HG02852 (cell line): ENCODE data around the gene AMH.

Source experiments
- ATAC-seq: cut with Tn5 transposase; IDR thresholded peaks from one replicate; pipeline ENCODE4 v1.9.1; 2021; ENCODE audit warnings: mild to moderate bottlenecking, moderate library complexity; ENCODE audit not compliant: unreplicated experiment

The AMH gene

DNA sequence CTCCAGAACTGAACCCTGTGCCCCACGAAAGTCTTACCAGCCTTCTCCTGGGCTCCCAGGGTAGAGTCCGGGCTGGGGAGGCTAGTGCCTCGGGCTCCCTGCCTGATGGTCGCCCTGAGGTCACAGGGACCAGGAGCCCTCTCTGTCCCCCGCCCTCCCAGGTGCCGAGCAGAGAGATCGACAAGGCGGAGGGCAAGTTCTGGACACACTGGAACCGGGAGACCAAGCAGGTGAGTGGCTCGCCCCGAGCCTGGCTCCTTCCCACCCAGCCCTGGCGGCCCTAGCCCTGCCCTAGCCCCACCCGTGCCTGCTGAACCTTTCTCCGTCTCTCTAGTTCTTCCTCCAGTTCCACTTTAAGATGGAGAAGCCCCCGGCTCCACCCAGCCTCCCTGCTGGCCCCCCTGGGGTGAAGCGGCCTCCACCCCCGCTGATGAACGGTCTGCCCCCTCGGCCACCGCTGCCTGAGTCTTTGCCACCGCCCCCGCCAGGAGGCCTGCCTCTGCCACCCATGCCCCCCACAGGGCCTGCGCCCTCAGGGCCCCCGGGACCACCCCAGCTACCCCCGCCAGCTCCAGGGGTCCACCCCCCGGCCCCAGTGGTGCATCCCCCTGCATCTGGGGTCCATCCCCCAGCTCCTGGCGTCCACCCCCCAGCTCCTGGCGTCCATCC is 1.6 kb upstream of the AMH start:
- no peak for ATAC-seq

DNA sequence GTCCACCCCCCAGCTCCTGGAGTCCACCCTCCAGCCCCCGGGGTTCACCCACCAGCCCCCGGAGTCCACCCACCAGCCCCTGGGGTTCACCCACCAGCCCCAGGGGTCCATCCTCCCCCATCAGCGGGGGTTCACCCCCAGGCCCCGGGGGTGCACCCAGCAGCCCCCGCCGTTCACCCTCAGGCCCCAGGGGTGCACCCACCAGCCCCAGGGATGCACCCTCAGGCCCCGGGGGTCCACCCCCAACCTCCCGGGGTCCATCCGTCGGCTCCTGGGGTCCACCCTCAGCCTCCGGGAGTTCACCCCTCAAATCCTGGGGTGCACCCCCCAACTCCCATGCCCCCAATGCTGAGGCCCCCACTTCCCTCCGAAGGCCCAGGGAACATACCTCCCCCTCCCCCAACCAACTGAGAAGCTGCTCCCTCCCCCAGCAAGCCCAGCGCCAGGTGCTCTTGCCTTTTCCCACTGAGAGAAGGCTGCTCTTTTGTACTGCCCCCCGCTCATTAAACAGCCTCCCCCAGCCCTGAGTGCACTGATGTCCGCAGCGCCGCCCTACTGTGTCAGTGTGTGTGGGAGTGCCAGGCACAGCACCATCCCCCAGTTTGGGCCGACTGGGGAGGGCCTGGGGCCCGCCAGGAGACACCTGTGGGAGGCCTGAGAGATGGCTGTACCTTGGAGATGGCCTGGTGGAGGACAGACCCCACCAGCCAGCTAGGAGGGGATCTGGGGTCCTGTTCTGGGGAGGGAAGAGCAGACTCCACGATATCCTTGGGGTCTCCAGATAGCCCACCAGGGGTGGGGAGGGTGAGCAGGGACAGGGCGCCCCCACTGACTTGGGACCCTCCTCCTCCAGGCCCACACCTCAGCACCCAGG is 750 bp upstream of the AMH start:
- ATAC-seq = no peak

DNA sequence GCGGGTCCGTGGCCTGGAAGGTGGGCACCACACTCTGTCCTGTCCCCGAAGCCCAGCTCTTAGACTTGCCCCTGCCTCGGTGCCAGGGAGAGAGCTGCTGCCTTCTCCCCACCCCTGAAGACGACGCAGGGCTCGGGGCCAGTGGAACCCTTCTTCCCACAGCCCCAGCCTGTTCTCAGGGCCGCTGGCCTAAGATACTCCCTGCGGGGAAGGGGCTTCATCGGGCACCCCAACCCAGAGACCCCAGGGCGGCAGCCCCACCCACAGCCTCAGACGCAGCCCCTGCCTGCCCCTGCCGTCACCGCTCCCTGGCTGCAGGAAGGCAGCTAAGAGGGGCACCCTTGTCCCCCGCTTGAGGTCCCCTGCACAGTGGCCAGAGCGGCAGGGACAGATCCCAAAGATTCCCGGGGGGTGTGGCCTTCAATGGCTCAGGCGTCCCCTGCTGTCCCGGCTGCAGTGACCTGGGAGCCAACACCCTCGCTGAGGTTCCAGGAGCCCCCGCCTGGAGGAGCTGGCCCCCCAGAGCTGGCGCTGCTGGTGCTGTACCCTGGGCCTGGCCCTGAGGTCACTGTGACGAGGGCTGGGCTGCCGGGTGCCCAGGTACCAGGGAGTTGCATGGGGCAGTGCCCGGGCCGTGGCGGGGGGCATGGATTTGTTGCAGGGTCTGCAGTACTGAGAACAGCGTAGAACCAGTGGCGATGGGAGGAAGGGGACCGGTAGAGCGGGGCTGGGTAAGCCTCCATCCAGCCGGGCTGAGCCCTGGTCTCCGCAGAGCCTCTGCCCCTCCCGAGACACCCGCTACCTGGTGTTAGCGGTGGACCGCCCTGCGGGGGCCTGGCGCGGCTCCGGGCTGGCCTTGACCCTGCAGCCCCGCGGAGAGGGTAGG is 1.0 kb downstream of the AMH start:
- no peak for ATAC-seq

DNA sequence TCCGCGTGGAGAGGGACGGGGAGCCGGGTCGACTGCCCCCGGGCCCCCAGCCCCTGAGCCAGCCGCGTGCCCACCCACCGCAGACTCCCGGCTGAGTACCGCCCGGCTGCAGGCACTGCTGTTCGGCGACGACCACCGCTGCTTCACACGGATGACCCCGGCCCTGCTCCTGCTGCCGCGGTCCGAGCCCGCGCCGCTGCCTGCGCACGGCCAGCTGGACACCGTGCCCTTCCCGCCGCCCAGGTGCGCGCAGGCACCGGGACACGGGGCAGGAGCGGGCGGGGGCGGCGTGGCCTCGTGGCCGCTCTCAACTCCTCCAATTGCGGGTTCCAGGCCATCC is 1.6 kb downstream of the AMH start:
- no peak for ATAC-seq

DNA sequence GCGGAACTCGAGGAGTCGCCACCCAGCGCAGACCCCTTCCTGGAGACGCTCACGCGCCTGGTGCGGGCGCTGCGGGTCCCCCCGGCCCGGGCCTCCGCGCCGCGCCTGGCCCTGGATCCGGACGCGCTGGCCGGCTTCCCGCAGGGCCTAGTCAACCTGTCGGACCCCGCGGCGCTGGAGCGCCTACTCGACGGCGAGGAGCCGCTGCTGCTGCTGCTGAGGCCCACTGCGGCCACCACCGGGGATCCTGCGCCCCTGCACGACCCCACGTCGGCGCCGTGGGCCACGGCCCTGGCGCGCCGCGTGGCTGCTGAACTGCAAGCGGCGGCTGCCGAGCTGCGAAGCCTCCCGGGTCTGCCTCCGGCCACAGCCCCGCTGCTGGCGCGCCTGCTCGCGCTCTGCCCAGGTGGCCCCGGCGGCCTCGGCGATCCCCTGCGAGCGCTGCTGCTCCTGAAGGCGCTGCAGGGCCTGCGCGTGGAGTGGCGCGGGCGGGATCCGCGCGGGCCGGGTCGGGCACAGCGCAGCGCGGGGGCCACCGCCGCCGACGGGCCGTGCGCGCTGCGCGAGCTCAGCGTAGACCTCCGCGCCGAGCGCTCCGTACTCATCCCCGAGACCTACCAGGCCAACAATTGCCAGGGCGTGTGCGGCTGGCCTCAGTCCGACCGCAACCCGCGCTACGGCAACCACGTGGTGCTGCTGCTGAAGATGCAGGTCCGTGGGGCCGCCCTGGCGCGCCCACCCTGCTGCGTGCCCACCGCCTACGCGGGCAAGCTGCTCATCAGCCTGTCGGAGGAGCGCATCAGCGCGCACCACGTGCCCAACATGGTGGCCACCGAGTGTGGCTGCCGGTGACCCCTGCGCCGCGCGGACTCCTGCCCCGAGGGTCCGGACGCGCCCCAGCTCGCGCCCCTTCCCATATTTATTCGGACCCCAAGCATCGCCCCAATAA is 2.3 kb downstream of the AMH start:
- ATAC-seq = no peak

DNA sequence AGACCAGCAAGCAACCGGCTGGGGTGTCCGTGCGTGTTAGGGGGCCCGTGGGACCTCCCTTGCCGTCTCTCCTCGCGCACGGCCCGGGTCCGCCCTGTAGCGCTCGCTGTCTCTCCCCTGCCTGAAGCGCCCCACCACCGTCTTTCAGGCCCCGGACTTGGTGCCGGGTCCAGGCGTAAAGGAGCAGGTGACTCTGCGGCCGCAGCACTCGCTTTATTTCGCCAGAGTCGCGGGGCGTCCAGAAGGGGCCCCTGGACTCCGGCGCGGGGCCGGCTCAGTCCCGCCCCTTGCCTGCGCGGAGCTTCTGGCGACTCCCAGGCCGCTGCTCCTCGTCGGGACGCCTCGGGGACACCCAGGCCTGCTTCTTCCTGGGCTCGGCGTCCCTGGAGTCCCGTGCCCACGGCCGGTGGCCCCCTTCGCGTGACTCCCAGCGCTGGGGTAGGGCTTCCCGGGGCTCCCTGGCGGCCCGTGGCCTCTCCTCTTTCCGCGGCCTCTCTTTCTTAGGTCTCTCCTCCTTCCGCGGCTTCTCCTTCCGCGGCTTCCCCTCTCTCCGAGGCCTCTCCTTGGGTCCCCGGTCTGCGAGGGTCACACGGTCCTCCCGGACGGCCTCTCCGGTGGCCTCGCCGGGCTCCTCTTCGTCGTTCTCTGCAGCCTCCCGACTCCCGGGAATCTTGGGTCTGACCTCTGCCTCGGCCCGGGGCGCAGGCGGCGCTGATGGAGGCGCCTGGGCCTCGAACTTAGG is 3.1 kb downstream of the AMH start:
- no peak for ATAC-seq

DNA sequence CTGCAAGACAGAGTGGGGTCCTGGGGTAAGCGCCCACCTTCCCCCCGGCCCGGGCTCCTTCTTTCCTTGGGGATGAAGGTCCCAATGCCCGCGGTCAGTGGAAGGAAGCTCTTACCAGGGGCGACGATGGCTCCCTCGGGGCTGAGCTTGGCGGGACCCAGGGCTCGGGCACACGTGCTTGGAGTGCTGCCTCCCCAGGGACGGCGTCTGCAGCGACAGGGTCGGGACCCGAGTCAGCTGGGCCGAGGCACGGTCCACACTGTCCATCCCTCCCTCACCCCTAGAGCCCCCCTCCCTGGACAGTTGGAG is 3.6 kb downstream of the AMH start:
- ATAC-seq = no peak

DNA sequence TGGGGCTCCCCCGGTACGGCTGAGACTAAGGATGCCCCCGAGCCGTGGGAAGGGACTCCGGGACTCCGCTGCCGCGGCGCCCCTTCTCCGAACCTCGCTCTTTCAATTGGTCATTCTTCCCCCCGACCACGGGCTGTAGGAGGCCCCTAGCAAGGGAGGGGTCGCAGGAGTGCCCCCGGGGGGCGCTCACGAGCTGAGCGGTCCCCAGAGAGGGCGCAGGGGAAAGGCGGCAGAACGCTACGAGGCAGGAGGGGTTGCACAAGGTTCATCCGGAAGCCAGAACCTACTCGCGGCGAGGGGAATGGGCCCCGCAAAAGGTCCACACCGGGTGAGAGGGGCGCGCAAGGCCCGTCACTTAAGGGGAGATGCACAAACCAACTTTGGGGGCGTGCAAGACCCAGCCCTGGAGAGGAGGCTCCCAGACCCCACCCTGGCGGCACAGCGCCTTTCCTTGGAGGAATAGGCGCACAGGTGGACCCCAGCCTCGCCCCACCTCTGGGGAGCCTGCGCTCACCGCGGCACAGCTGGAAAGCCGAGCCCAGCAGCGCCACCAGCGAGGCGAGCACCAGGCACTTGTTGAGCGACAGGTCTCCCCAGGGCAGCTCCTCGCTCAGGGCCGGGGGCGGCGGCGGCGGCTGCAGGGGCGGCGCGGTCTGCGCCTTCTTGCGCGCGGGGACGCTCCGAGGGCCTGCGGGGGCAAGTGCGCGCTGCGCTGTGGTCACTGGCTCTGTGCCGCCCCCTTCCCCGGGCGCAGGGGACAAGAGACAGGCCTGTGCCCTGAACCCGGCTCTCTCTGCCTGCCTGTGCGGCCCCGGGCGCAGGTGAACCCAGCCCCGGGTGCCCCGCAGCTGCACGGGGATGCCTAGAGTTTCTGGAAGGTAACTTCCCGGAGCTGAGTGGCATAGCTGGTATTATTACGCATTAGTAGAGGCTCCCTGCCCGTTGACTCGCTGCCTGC is 4.3 kb downstream of the AMH start:
- no peak for ATAC-seq

DNA sequence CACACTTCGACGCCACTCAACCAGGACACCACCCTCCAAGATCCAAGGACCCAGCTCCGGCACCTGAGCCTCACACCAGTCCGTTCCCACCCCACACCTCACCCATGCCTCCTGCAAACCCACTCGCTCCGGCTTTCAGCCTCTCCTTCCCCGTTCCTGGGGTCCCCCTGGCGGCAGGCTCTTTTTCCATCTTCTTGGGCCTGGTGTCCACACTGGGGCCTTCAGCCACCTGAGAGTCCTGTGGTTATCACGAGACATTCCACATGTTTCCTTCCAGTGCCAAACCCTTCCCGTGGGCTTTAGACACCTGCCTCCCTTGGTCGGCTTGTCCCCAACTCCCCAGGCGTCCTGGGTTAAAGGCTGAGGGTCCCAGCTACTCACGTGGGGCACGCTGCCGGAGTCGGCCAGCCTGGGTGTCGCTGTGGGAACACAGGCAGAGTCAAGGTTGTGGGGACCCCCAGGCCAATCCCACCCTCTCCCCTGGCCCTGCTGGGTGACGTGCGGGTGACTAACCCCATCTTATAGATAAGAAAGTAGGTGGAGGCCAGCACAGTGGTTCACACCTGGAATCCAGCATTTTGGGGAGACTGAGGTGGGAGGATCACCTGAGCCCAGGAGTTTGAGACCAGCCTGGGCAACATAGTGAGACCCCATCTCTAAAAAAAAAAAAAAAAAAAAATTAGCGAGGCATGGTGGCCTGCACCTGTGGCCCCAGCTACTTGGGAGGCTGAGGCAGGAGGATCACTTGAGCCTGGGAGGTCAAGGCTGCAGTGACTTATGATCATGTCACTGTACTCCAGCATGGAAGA is 5.1 kb downstream of the AMH start:
- no peak for ATAC-seq

DNA sequence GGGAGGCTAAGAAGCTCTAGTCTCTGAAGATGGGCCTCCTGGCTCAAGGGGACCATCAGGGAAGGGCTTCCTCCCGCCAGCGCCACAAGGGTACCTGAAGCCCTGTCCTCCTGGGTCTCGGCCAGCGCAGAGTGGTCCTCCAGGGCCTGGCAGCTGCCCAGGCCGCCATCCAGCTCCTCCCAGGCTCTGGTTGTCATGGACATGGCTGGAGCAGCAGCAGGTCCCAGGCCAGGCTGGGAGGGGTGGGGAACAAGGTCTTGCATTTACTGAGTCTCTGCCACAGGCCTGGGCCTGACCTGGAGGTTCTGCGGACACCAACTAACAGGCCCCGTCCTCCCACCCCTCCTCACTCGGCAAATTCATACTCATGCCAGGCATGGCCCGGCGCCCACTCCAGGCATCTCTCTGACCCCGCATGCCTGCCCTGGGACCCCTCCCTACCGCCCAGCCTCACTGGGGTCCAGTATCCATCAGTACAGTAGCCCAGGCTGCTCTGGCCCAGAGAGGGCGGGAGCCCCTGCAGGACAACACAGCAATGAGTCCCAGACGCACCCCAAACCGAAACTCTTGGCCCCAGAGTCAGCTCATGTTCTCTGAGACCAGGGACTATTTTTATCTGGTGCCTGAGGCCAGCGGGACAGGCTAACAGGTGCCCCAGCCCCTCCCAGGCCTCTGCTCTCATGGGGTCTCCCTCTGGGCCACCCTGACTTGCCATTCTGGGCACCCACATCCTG is 6.2 kb downstream of the AMH start:
- no peak for ATAC-seq

DNA sequence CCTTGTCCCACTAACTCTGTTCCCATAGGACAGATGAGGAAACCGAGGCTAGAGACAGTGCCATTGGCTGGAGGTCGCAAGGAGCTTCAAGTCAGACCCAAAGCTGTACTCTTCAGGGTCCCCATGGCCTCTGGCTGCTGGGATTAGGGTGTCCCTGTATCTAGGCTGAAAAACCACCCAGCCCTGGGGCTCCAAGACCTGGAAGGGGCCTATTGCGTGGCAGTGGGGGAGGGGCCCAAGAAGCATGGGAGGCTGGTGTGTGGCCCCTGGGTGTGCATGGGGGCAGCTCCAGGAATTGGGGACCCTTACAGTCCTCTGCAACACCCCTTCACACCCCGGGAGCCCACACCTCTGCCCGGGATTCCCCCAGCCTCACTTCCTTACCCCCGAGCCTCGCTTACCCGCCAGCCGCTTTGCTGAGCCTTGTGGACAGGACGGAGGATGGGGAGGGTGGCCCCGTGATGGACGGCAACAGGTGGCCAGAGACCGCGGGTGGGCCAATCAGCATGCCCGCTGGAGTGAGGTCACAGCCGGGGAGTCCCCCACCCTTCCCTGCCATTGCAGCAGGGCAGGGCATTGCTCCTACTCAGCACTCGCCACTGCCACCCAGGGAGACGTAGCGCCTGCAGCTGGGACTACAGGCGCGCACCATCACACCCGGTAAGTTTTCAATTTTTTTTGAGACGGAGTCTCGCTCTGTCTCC is 7.0 kb downstream of the AMH start, which contains the start of gene JSRP1:
Gene JSRP1 (minus strand): TSS at position 436 of the 704 bp plus-strand sequence. CDS start 1,103 bp downstream, outside the sequence.
- no peak for ATAC-seq

DNA sequence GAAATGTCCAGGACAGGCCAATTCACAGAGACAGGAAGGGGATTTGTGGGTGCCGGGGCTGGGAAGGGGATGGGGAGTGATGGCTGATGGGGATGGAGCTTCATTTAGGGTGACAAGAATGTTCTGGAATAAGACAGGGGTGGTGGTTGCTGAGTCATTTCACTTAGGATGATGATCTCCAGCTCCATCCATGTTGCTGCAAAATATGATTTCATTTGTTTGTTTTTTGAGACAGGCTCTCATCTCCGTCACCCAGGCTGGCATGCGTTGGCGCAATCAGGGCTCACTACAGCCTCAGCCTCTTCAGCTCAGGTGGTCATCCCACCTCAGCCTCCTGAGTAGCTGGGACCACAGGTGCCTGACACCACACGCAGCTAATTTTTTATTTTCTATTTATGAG is 10.2 kb downstream of the AMH start:
- ATAC-seq = no peak

DNA sequence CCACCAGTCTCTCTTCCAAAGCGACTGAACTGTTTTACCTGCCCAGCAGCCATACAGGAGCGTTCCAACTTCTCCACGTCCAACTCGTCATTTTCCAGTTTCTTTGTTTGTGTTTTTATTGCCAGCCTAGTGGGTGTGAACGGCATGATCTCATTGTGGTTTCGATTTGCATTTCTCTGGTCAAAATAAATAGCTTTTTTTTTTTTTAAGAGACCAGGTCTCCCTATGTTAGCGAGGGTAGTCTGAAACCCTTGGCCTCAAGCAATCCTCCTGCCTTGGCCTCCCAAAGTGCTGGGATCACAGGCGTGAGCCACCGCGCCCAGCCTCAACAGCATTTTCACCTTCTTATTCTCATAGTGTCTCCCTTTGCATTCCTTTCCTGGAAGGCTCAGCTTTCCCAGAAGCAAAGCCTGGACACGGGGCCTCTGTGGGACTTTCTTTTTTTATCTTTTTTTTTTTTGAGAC is 11.2 kb downstream of the AMH start:
- ATAC-seq = no peak

DNA sequence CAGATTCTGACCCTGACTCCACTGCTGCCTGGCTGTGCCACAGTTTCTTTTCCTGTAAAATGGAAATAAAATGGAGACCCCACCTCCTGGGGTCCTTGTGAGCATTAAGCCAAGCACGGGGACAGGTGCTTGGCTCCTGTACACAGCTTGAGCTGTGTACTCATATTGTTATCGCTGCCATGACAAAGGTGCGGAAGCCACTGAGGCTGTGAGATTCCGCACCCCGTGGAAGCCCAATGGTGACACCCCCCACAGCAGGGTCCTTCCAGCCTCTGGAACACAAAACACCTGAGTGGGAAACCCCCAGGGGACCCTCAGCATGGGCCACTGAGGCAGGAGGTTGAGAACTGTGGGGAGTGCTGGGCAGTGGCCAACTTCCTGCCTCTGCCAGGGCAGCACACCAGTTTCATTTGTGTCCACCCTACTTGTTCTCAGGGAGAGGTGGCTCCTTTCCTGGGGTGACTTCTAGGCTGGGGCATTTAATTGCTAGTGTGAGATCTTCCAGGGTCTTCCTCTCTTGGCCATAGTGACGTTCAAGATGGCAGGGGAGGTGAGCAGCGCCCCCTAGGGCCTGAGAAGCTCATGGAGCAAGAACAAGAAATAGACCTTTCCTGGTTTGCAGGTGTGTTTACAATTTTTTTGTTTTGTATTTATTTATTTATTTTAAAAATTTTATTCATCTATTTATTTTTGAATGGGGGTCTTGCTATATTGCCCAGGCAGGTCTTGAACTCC is 12.5 kb downstream of the AMH start:
- no peak for ATAC-seq

DNA sequence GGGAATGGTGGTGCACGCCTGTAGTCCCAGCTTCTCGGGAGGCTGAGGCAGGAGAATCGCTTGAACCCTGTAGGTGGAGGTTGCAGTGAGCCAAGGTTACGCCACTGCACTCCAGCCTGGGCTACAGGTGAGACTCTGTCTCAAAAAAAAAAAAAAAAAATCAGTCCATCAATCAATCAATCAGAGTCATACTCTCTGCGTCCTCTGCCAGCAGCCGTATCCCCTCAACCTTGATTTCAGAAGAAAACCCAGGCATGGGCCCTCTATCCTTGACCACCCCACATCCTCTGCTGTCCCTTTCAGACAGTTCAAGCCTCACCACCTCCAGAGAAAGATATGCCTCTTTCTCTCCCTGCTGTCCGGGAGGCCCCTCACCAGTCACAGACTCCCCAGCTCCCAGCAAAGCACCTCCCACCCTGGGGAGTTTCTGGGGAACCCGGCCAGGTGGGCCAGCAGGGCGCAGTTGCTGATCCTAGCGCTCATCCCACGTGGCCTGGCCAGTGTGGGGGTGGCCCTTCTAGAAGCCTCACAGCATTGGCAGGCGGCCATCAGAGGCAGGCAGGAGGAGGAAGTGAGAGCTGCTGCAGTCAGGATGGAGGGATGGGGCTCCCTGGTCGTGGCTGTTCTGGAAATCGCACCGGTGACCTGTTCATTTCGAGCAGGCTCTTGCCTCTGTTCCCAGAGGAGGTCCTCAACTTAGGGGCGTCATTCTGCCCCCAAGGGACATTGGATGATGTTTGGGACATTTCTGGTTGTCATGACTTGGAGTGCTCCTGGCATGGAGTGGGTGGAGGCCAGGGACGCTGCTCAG is 17.3 kb downstream of the AMH start:
- no peak for ATAC-seq
